Effector memory CD8-positive, alpha-beta T cell (primary cell): Measurements from ENCODE around the gene RALGPS2.
A peak's percentile ranks its signal among the peaks of the same experiment; 100 is the strongest.

Experiments used
- ATAC-seq: fragments of 150-1000 bp; cut with Tn5 transposase; replicated peaks from 2 replicates; pipeline ENCODE4 v1.10.0; 2021; ENCODE audit warnings: mild to moderate bottlenecking, moderate library complexity
- DNase-seq, 3 experiments: peaks; one replicate each; pipeline ENCODE4 v3.0.0; 2021
- H3K27ac Mint-ChIP-seq, 2 donors: one replicate each; pipeline ENCODE4 v1.8.0; 2022; ENCODE audit warnings: mild to moderate bottlenecking in 2 of 2, mixed read lengths in 2 of 2, moderate library complexity in 2 of 2
- H3K27me3 Mint-ChIP-seq, 2 donors: one replicate each; pipeline ENCODE4 v1.8.0; 2022; ENCODE audit warnings: mixed read lengths in 2 of 2
- H3K36me3 Mint-ChIP-seq: one replicate; pipeline ENCODE4 v1.8.0; 2022; ENCODE audit warnings: mild to moderate bottlenecking, moderate library complexity, mixed read lengths; ENCODE audit not compliant: insufficient read depth
- H3K4me1 Mint-ChIP-seq, 2 donors: one replicate each; pipeline ENCODE4 v1.8.0; 2022; ENCODE audit warnings: low read depth in 2 of 2, mixed read lengths in 2 of 2
- H3K4me3 Mint-ChIP-seq, 2 donors: one replicate each; pipeline ENCODE4 v1.8.0; 2022; ENCODE audit warnings: mild to moderate bottlenecking in 2 of 2, mixed read lengths in 2 of 2, moderate library complexity in 2 of 2
- H3K9me3 Mint-ChIP-seq, 2 donors: one replicate each; pipeline ENCODE4 v1.8.0; 2022; ENCODE audit warnings: mixed read lengths in 2 of 2

Gene RALGPS2

GRCh38 chr1:178864326-178864725 is 139.3 kb downstream of the RALGPS2 start:
- H3K4me3 Mint-ChIP-seq: no peak overlapping the region
- DNase-seq: no peak
- H3K9me3 Mint-ChIP-seq: no peaks in the 10 kb centered on the region

GRCh38 chr1:178867670-178868069 is 142.6 kb downstream of the RALGPS2 start:
- ATAC-seq: no peak

More at GRCh38 chr1:178864326-178864725, 139.3 kb downstream of the RALGPS2 start:
- Mint-ChIP-seq H3K36me3 (peaks cover 2% of the 10 kb centered on the region), H3K27ac (no peak overlapping the region), H3K4me1 (peaks cover 3 to 4% of the 10 kb centered on the region in 2 donors), H3K27me3 (peaks cover 15 to 32% of the 10 kb centered on the region in 2 donors)
- ATAC-seq: no peak

GRCh38 chr1:178868706-178869105 is 143.7 kb downstream of the RALGPS2 start:
- no peak overlapping the region for H3K27ac Mint-ChIP-seq
- ATAC-seq (no peak), DNase-seq (no peak)
- H3K4me1 Mint-ChIP-seq: peaks cover 3 to 4% of the 10 kb centered on the region in 2 donors
- no peaks in the 10 kb centered on the region for H3K9me3 Mint-ChIP-seq
- no peak overlapping the region for H3K4me3 Mint-ChIP-seq
- peaks cover 2% of the 10 kb centered on the region for H3K36me3 Mint-ChIP-seq
- peaks cover 15 to 24% of the 10 kb centered on the region in 2 donors for H3K27me3 Mint-ChIP-seq

More at GRCh38 chr1:178867670-178868069, 142.6 kb downstream of the RALGPS2 start:
- Mint-ChIP-seq H3K4me1 (peaks cover 3 to 4% of the 10 kb centered on the region in 2 donors), H3K4me3 (peak overlapping the region in 1 of 2 donors; percentile 30), H3K27ac (no peak overlapping the region), H3K9me3 (no peaks in the 10 kb centered on the region), H3K27me3 (peaks cover 15 to 27% of the 10 kb centered on the region in 2 donors), H3K36me3 (peaks cover 2% of the 10 kb centered on the region)
- no peak for DNase-seq

GRCh38 chr1:178869119-178869697 is 144.2 kb downstream of the RALGPS2 start:
- ATAC-seq (no peak), DNase-seq (no peak)
- peaks cover 2% of the 10 kb centered on the region for H3K36me3 Mint-ChIP-seq
- H3K4me3 Mint-ChIP-seq: no peak overlapping the region
- no peak overlapping the region for H3K27ac Mint-ChIP-seq
- peaks cover 14 to 23% of the 10 kb centered on the region in 2 donors for H3K27me3 Mint-ChIP-seq
- H3K9me3 Mint-ChIP-seq: no peaks in the 10 kb centered on the region
- H3K4me1 Mint-ChIP-seq: peaks cover 3 to 4% of the 10 kb centered on the region in 2 donors

GRCh38 chr1:178870221-178870620 is 145.2 kb downstream of the RALGPS2 start:
- Mint-ChIP-seq H3K27me3 (peaks cover 4 to 16% of the 10 kb centered on the region in 2 donors), H3K27ac (no peak overlapping the region), H3K9me3 (no peaks in the 10 kb centered on the region), H3K4me3 (no peak overlapping the region), H3K4me1 (peaks cover 0 to 4% of the 10 kb centered on the region in 2 donors), H3K36me3 (no peaks in the 10 kb centered on the region)
- ATAC-seq (no peak), DNase-seq (no peak)

GRCh38 chr1:178870944-178871343 is 145.9 kb downstream of the RALGPS2 start, which contains the start of gene ANGPTL1:
Gene ANGPTL1, minus strand, starts transcription at chr1:178871077. Its CDS starts 5,301 bp downstream, at chr1:178865776.
- Mint-ChIP-seq H3K9me3 (no peaks in the 10 kb centered on the region), H3K4me1 (peaks cover 0 to 4% of the 10 kb centered on the region in 2 donors), H3K27ac (no peak within 1 kb of the TSS), H3K36me3 (no peaks in the 10 kb centered on the region), H3K27me3 (peaks cover 0 to 9% of the 10 kb centered on the region in 2 donors), H3K4me3 (no peak within 1 kb of the TSS)
- DNase-seq (no peak), ATAC-seq (no peak)

- Mint-ChIP-seq H3K4me1 (peaks cover 0 to 4% of the 10 kb centered on the region in 2 donors), H3K27ac (no peak overlapping the region), H3K9me3 (no peaks in the 10 kb centered on the region), H3K36me3 (no peaks in the 10 kb centered on the region), H3K27me3 (peaks cover 0 to 6% of the 10 kb centered on the region in 2 donors), H3K4me3 (no peak overlapping the region)
- ATAC-seq: no peak
- DNase-seq: no peak
Measured at GRCh38 chr1:178871551-178872320, 146.7 kb downstream of the RALGPS2 start.

GRCh38 chr1:178874966-178875365 is 149.9 kb downstream of the RALGPS2 start:
- ATAC-seq (no peak), DNase-seq (no peak)
- H3K36me3 Mint-ChIP-seq: peaks cover 4% of the 10 kb centered on the region
- H3K27ac Mint-ChIP-seq: no peak overlapping the region
- no peak overlapping the region for H3K4me3 Mint-ChIP-seq
- H3K9me3 Mint-ChIP-seq: no peaks in the 10 kb centered on the region
- no peaks in the 10 kb centered on the region for H3K4me1 Mint-ChIP-seq
- peaks cover 0 to 6% of the 10 kb centered on the region in 2 donors for H3K27me3 Mint-ChIP-seq

GRCh38 chr1:178875936-178876335 is 150.9 kb downstream of the RALGPS2 start:
- DNase-seq: no peak
- no peak overlapping the region for H3K27ac Mint-ChIP-seq

GRCh38 chr1:178877896-178878295 is 152.9 kb downstream of the RALGPS2 start:
- DNase-seq (no peak), ATAC-seq (no peak)
- Mint-ChIP-seq H3K4me3 (no peak overlapping the region), H3K27ac (no peak overlapping the region), H3K4me1 (no peaks in the 10 kb centered on the region), H3K27me3 (peaks cover 0 to 2% of the 10 kb centered on the region in 2 donors), H3K36me3 (peaks cover 4% of the 10 kb centered on the region), H3K9me3 (no peaks in the 10 kb centered on the region)

More at GRCh38 chr1:178875936-178876335, 150.9 kb downstream of the RALGPS2 start:
- Mint-ChIP-seq H3K4me1 (no peaks in the 10 kb centered on the region), H3K27me3 (peaks cover 0 to 6% of the 10 kb centered on the region in 2 donors), H3K4me3 (no peak overlapping the region), H3K9me3 (no peaks in the 10 kb centered on the region), H3K36me3 (peaks cover 4% of the 10 kb centered on the region)
- no peak for ATAC-seq

GRCh38 chr1:178881950-178882349 is 156.9 kb downstream of the RALGPS2 start:
- ATAC-seq: no peak
- peaks cover 8% of the 10 kb centered on the region for H3K36me3 Mint-ChIP-seq
- H3K27ac Mint-ChIP-seq: no peak overlapping the region
- no peaks in the 10 kb centered on the region for H3K9me3 Mint-ChIP-seq
- H3K27me3 Mint-ChIP-seq: peaks cover 0 to 7% of the 10 kb centered on the region in 2 donors
- no peak for DNase-seq
- no peak overlapping the region for H3K4me3 Mint-ChIP-seq
- no peaks in the 10 kb centered on the region for H3K4me1 Mint-ChIP-seq

- peaks cover 3% of the 10 kb centered on the region for H3K36me3 Mint-ChIP-seq
- H3K27me3 Mint-ChIP-seq: peaks cover 0 to 7% of the 10 kb centered on the region in 2 donors
- no peaks in the 10 kb centered on the region for H3K4me1 Mint-ChIP-seq
- no peaks in the 10 kb centered on the region for H3K9me3 Mint-ChIP-seq
- ATAC-seq (no peak), DNase-seq (no peak)
- H3K27ac Mint-ChIP-seq: no peak overlapping the region
- H3K4me3 Mint-ChIP-seq: no peak overlapping the region
Measured at GRCh38 chr1:178885869-178886268, 160.8 kb downstream of the RALGPS2 start.

- Mint-ChIP-seq H3K27me3 (peaks cover 0 to 7% of the 10 kb centered on the region in 2 donors), H3K36me3 (peaks cover 3% of the 10 kb centered on the region), H3K4me3 (no peak overlapping the region), H3K9me3 (no peaks in the 10 kb centered on the region), H3K4me1 (no peaks in the 10 kb centered on the region), H3K27ac (no peak overlapping the region)
- ATAC-seq (no peak), DNase-seq (no peak)
Measured at GRCh38 chr1:178886551-178886950, 161.5 kb downstream of the RALGPS2 start.

GRCh38 chr1:178895928-178896327 is 170.9 kb downstream of the RALGPS2 start:
- no peak for DNase-seq
- H3K4me1 Mint-ChIP-seq: peaks cover 2 to 4% of the 10 kb centered on the region in 2 donors
- H3K9me3 Mint-ChIP-seq: no peaks in the 10 kb centered on the region
- no peak overlapping the region for H3K27ac Mint-ChIP-seq
- H3K36me3 Mint-ChIP-seq: no peaks in the 10 kb centered on the region
- no peak for ATAC-seq
- H3K27me3 Mint-ChIP-seq: peaks cover 0 to 22% of the 10 kb centered on the region in 2 donors
- H3K4me3 Mint-ChIP-seq: no peak overlapping the region
